ENCODE results near the gene PROM2. TPM values are rescaled to one million over a fixed set of nuclear protein-coding genes. Genes with fewer than 3 reads are reported as not detected.

Gene PROM2
- total and polyA plus RNA-seq, 2 experiments from 2014 or later = 2.1 to 2.2 TPM

- Histone ChIP-seq H3K4me3 (no peak overlapping the region), H2AFZ (no peak overlapping the region), H4K20me1 (replicated peaks; ENCODE audit: insufficient read depth) (no peaks in the 10 kb centered on the region), H3K9me2 (ENCODE audit: insufficient read depth) (peaks cover 3% of the 10 kb centered on the region; the same call in 1 of the 2 replicates), H3K27ac (ENCODE audit: low read depth) (no peak overlapping the region), H3K4me1 (ENCODE audit: insufficient read depth) (no peaks in the 10 kb centered on the region), H3K79me2 (replicated peaks; ENCODE audit: insufficient read depth) (no peaks in the 10 kb centered on the region), H3F3A (replicated peaks; ENCODE audit: low read depth) (no peaks in the 10 kb centered on the region), H3K4me2 (no peak overlapping the region), H3K36me3 (ENCODE audit: insufficient read depth) (no peaks in the 10 kb centered on the region), H3K27me3 (ENCODE audit: insufficient read depth) (no peaks in the 10 kb centered on the region)
- DNase-seq (ENCODE audit: low spot score) = no peak
- Mint-ChIP-seq H3K27ac (no peak overlapping the region), H3K4me3 (no peak overlapping the region), H3K9me3 (no peaks in the 10 kb centered on the region; the same call in 1 of the 3 replicates), H3K27me3 (ENCODE audit: insufficient read depth, low read depth, poor library complexity) (peaks cover 8% of the 10 kb centered on the region), H3K36me3 (ENCODE audit: low read depth) (no peaks in the 10 kb centered on the region), H3K4me1 (peaks cover 3% of the 10 kb centered on the region; the same call in 1 of the 3 replicates)
- no peak for TF ChIP-seq REST (IDR thresholded peaks at IDR 0.05; ENCODE audit: unreplicated experiment)
- no peak for TF ChIP-seq EZH2phosphoT487 (IDR thresholded peaks at IDR 0.05; ENCODE audit: unreplicated experiment)
- TF ChIP-seq STAT1 (IDR thresholded peaks at IDR 0.05; ENCODE audit: unreplicated experiment) = no peak
- TF ChIP-seq EZH2 (IDR thresholded peaks at IDR 0.05; ENCODE audit: low read depth, unreplicated experiment) = no peak
- no peak for TF ChIP-seq POLR2AphosphoS5 (IDR thresholded peaks at IDR 0.05; ENCODE audit: low read depth)
- TF ChIP-seq JUNB (IDR thresholded peaks at IDR 0.05; ENCODE audit: unreplicated experiment) = no peak
- no peak for TF ChIP-seq NANOG (IDR thresholded peaks at IDR 0.05; ENCODE audit: borderline replicate concordance)
- no peak for TF ChIP-seq ZNF114 (CRISPR knock-in tag; IDR thresholded peaks at IDR 0.05)
- no peak for TF ChIP-seq ETS1 (IDR thresholded peaks at IDR 0.05)
- no peak for TF ChIP-seq CREB1 (CRISPR knock-in tag; IDR thresholded peaks at IDR 0.05; ENCODE audit: low read depth)
- TF ChIP-seq CTCF (conservative IDR thresholded peaks at IDR 0.05; ENCODE audit: low read depth in 2 of 2) = no peak
- no peak for TF ChIP-seq ZNF331 (CRISPR knock-in tag; IDR thresholded peaks at IDR 0.05; ENCODE audit: low read depth)
- TF ChIP-seq ZNF462 (CRISPR knock-in tag; IDR thresholded peaks at IDR 0.05) = no peak
- no peak for ATAC-seq
Observed at GRCh38 chr2:95325590-95326432, 51.6 kb downstream of the PROM2 start.

All from GM23338 (cell line).